ENCODE results near the gene NXPH3. TPM values are rescaled to one million over a fixed set of nuclear protein-coding genes. Genes with fewer than 3 reads are reported as not detected.
"Not testable (repeated sequence)": the region's sequence is repeated elsewhere in the genome, so short reads cannot be mapped to it uniquely, and the experiment has no call there.

NXPH3 gene
- total and polyA plus RNA-seq, 5 experiments from 2014 or later, result not detected

- Mint-ChIP-seq H3K36me3 (peaks cover 0 to 2% (median 0%) of the 10 kb centered on the region in 3 donors), H3K27ac (peak overlapping the region in 1 of 10 donors; percentile 7), H3K27me3 (peaks cover 0 to 8% (median 2%) of the 10 kb centered on the region in 5 donors), H3K4me3 (no peak overlapping the region), H3K9me3 (peaks cover 0 to under 1% (median 0%) of the 10 kb centered on the region in 9 donors), H3K4me1 (no peaks in the 10 kb centered on the region)
- DNase-seq, result no peak
- POLR2A ChIA-PET, result no interaction called here
- no peak for ATAC-seq
Observed at GRCh38 chr17:49549311-49549605, 26.4 kb upstream of the NXPH3 start.

DNA sequence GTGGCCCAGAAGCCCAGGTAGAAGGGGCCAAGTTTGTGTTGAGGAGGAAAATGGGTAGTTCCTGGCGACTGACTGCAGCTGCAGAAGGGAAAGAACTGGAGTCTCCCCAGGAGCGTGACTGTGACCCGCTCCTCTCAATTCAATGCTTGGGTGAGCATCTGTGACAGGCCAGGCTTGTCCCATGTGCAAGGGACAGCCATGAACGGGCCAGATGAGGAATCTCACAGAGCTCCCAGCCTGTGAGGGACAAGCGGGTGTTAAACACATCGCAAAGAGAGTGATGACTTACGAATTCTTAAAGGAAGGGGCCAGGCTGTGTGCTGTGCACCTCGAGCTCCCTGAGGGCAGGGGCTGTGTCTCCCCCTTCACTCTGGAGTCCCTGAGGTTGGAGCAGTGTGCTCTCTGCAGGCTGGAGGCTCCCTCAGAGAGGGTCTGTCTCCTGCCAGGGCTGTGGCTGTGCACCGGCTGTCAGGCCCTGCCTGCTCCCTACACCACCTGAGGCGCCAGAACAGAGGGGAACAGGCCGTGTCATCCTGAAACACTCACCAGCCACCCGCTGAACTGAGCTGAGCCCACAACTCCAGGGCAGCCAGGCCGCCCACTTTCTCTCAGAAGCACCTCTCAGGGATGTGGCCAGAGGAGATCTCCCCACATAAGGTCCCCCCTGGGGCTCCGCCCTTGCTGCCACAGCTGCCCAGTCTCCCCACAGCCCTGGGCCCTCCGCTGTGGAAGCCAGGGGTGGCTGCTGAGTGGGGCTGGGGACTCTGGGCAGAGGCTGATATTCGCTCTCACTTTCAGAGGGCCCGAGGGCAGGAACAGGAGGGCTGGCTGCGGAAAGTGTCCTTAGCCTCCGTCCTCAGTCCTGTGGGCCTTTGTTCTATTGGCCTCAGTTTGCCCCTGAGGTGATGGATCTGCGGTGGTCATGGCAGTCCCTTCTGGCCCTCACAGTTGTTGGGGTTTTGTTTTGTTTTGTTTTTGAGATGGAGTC lies 25.7 kb upstream of the NXPH3 start:
- H3K4me1 Mint-ChIP-seq, result no peaks in the 10 kb centered on the region
- no peak for DNase-seq
- ATAC-seq, result no peak
- POLR2A ChIA-PET, result interaction anchor here (0.6 kb wide), 2 partner anchors 272 to 280 kb away, joined by 3 to 10 read pairs; no protein-coding TSS in a partner anchor
- H3K27me3 Mint-ChIP-seq, result peaks cover 0 to 8% (median 2%) of the 10 kb centered on the region in 5 donors
- H3K36me3 Mint-ChIP-seq, result no peaks in the 10 kb centered on the region
- H3K4me3 Mint-ChIP-seq, result no peak overlapping the region
- H3K9me3 Mint-ChIP-seq, result no peaks in the 10 kb centered on the region
- H3K27ac Mint-ChIP-seq, result peak overlapping the region in 1 of 10 donors; percentile 7

DNA sequence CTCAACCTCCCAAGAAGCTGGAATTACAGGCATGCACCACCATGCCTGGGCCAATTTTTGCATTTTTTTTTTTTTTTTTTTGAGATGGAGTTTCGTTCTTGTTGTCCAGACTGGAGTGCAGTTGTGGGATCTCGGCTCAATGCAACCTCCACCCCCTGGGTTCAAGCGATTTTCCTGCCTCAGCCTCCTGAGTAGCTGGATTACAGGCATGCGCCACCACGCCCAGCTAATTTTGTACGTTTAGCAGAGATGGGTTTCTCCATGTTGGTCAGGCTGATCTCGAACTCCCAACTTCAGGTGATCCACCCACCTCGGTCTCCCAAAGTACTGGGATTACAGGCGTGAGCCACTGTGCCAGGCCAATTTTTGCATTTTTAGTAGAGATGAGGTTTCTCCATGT lies 24.9 kb upstream of the NXPH3 start:
- not testable (repeated sequence) for ATAC-seq, DNase-seq, H3K27me3 Mint-ChIP-seq, H3K9me3 Mint-ChIP-seq, H3K36me3 Mint-ChIP-seq, H3K4me1 Mint-ChIP-seq, H3K27ac Mint-ChIP-seq, H3K4me3 Mint-ChIP-seq
- POLR2A ChIA-PET, result interaction anchor here (0.6 kb wide), 2 partner anchors 273 to 279 kb away, joined by 3 to 10 read pairs; no protein-coding TSS in a partner anchor

- no peaks in the 10 kb centered on the region for H3K9me3 Mint-ChIP-seq
- POLR2A ChIA-PET, result no interaction called here
- DNase-seq (no peak), ATAC-seq (no peak)
- H3K4me3 Mint-ChIP-seq, result no peak overlapping the region
- H3K27me3 Mint-ChIP-seq, result peaks cover 0 to 8% (median 3%) of the 10 kb centered on the region in 5 donors
- H3K4me1 Mint-ChIP-seq, result peaks cover 0 to 7% (median 2%) of the 10 kb centered on the region in 4 donors
- H3K27ac Mint-ChIP-seq, result no peak overlapping the region
- H3K36me3 Mint-ChIP-seq, result no peaks in the 10 kb centered on the region
Observed at GRCh38 chr17:49551221-49552069, 24.2 kb upstream of the NXPH3 start.

- Mint-ChIP-seq H3K27me3 (peaks cover 0 to 4% (median 0%) of the 10 kb centered on the region in 5 donors), H3K27ac (no peak overlapping the region), H3K36me3 (no peaks in the 10 kb centered on the region), H3K4me1 (peaks cover 0 to 15% (median 2%) of the 10 kb centered on the region in 4 donors), H3K4me3 (no peak overlapping the region), H3K9me3 (no peaks in the 10 kb centered on the region)
- DNase-seq, result no peak
- ATAC-seq, result no peak
- POLR2A ChIA-PET, result no interaction called here
Observed at GRCh38 chr17:49552070-49552751, 23.5 kb upstream of the NXPH3 start.

GRCh38 chr17:49553676-49554335 lies 21.9 kb upstream of the NXPH3 start:
- DNase-seq (no peak), ATAC-seq (no peak)
- peak overlapping the region in 3 of 10 donors; percentile 20 to 47 (median 45) for H3K27ac Mint-ChIP-seq
- H3K4me1 Mint-ChIP-seq, result peaks cover 0 to 21% (median 5%) of the 10 kb centered on the region in 4 donors
- no peaks in the 10 kb centered on the region for H3K36me3 Mint-ChIP-seq
- no peaks in the 10 kb centered on the region for H3K9me3 Mint-ChIP-seq
- H3K27me3 Mint-ChIP-seq, result peaks cover 2 to 10% (median 4%) of the 10 kb centered on the region in 5 donors
- POLR2A ChIA-PET, result no interaction called here
- no peak overlapping the region for H3K4me3 Mint-ChIP-seq

GRCh38 chr17:49554694-49555494 lies 20.8 kb upstream of the NXPH3 start:
- DNase-seq, result no peak

DNA sequence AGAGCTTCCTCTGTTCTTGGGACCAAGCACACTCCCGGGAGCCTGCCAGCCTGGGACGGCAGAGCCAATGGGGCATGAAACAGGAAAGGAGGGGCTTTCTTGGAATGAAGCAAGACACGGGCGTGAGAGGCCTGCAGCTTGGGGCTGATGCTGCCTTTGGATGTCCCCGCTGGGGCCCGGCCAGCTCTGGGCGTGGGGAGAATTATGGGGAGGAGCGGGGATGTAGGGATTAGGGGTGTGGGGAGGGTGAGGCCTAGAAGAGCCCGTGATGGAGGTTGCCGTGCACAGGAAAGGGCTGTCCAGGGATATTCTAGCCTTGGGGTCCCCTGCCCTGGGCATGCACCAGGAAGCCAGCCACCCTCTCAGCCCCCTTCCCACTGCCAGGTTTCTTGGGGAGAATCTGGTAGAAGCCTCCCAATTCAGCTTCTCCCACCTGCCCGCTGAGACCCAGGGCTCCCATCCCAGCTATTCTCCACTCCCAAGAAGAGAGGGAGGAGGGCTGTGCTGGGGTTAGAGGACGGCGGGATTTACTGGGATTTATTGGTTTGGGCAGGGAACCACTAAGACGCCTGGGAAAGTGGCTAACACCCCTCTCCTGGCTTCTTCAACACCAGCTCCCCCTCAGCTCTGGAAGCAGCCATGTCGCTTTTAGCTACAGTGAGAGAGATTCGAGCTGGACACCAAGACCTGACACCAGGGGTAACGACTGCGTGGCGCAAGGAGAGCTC lies 20.0 kb upstream of the NXPH3 start:
- H3K36me3 Mint-ChIP-seq, result no peaks in the 10 kb centered on the region
- H3K9me3 Mint-ChIP-seq, result no peaks in the 10 kb centered on the region
- H3K4me1 Mint-ChIP-seq, result peaks cover 0 to 21% (median 5%) of the 10 kb centered on the region in 4 donors
- POLR2A ChIA-PET, result interaction anchor here (0.6 to 1.9 kb wide), 4 partner anchors 121 to 606 kb away, joined by 3 to 6 read pairs (median 3); no protein-coding TSS in a partner anchor
- peak overlapping the region in 1 of 10 donors; percentile 9 for H3K27ac Mint-ChIP-seq
- DNase-seq (no peak), ATAC-seq (no peak)
- H3K4me3 Mint-ChIP-seq, result peak overlapping the region in 1 of 10 donors; percentile 2
- peaks cover 2 to 10% (median 4%) of the 10 kb centered on the region in 5 donors for H3K27me3 Mint-ChIP-seq

More at GRCh38 chr17:49554694-49555494, 20.8 kb upstream of the NXPH3 start:
- Mint-ChIP-seq H3K27me3 (peaks cover 2 to 10% (median 4%) of the 10 kb centered on the region in 5 donors), H3K9me3 (no peaks in the 10 kb centered on the region), H3K27ac (no peak overlapping the region), H3K4me3 (no peak overlapping the region), H3K4me1 (peaks cover 0 to 21% (median 5%) of the 10 kb centered on the region in 4 donors), H3K36me3 (no peaks in the 10 kb centered on the region)
- POLR2A ChIA-PET, result interaction anchor here (0.6 to 1.9 kb wide), 2 partner anchors 147 to 605 kb away, joined by 3 to 6 read pairs; no protein-coding TSS in a partner anchor
- no peak for ATAC-seq

- peaks cover 2 to 10% (median 4%) of the 10 kb centered on the region in 5 donors for H3K27me3 Mint-ChIP-seq
- H3K9me3 Mint-ChIP-seq, result no peaks in the 10 kb centered on the region
- H3K27ac Mint-ChIP-seq, result peak overlapping the region in 1 of 10 donors; percentile 9
- peak; percentile 72 to 89 (median 86) for DNase-seq
- ATAC-seq, result peak; percentile 99
- no peaks in the 10 kb centered on the region for H3K36me3 Mint-ChIP-seq
- peak overlapping the region in 1 of 10 donors; percentile 2 for H3K4me3 Mint-ChIP-seq
- H3K4me1 Mint-ChIP-seq, result peaks cover 0 to 21% (median 5%) of the 10 kb centered on the region in 4 donors
- POLR2A ChIA-PET, result interaction anchor here (0.7 to 1.9 kb wide), 3 partner anchors 122 to 241 kb away, joined by 3 to 6 read pairs (median 3); no protein-coding TSS in a partner anchor
Observed at GRCh38 chr17:49556223-49556943, 19.3 kb upstream of the NXPH3 start.
